Gastroesophageal sphincter (tissue), 3 donors: Measurements from ENCODE around the gene FH.

ENCODE experiments used
- CTCF ChIP-seq, 4 experiments: fragments of 200-600 bp in 2 of 4; fragments of 450-650 bp in 2 of 4; sonication (generic) in 1 of 4; IDR thresholded peaks; one replicate each; pipeline ENCODE4 v1.5.1; 2017 to 2019; ENCODE audit warnings: antibody characterized with exemption in 4 of 4, mild to moderate bottlenecking in 2 of 4, moderate library complexity in 2 of 4
- POLR2A ChIP-seq, 2 donors: fragments of 450-650 bp; IDR thresholded peaks; one replicate each; pipeline ENCODE4 v1.6.1; 2017; ENCODE audit warnings: antibody characterized with exemption in 2 of 2, mild to moderate bottlenecking in 2 of 2, moderate library complexity in 1 of 2
- POLR2AphosphoS5 ChIP-seq: sonication (generic); formaldehyde crosslinking; IDR thresholded peaks from one replicate; pipeline ENCODE4 v1.6.1; 2017; ENCODE audit warnings: antibody characterized with exemption

GRCh38 chr1:241479294-241479693 lies 40.3 kb downstream of the FH start:
- TF ChIP-seq CTCF (IDR thresholded peaks at IDR 0.05) (no peak), POLR2A (IDR thresholded peaks at IDR 0.05) (no peak), POLR2AphosphoS5 (no peak)
